CD4-positive, alpha-beta T cell (primary cell): ENCODE measurements around the gene EP300. TPM values are rescaled to one million over a fixed set of nuclear protein-coding genes. Genes with fewer than 3 reads are reported as not detected.

Experiments
- ATAC-seq: fragments of 200-7000 bp; cut with Tn5 transposase; one replicate; pipeline ENCODE4 v1.10.0; 2022; ENCODE audit warnings: mild to moderate bottlenecking; ENCODE audit not compliant: poor library complexity
- CTCF ChIA-PET: fragments of 350-600 bp; sonication (Branson Sonifier 250); formaldehyde crosslinking; loops from one replicate; lab custom pipeline; 2021; ENCODE audit warnings: antibody characterized with exemption, inconsistent platforms; lab: Charles Lee
- POLR2A ChIA-PET: fragments of 350-600 bp; sonication (Branson Sonifier 250); formaldehyde crosslinking; loops from one replicate; lab custom pipeline; 2021; ENCODE audit warnings: antibody characterized with exemption, inconsistent platforms; lab: Charles Lee
- DNase-seq, 14 experiments: peaks; one replicate each; pipeline ENCODE4 v3.0.0-alpha.2; 2013 to 2020; ENCODE audit warnings: mixed read lengths in 2 of 14
- H3K27ac ChIP-seq, 2 donors: one replicate each; pipeline versions ENCODE4 v1.5.1 to v1.7.0; 2013; ENCODE audit warnings: low read length in 2 of 2, low read depth in 1 of 2, mild to moderate bottlenecking in 1 of 2
- H3K27me3 ChIP-seq, 2 experiments: 1 replicate in 1 of 2; 2 replicates in 1 of 2; pipeline versions ENCODE4 v1.6.1 to v1.7.0; 2013; ENCODE audit warnings: low read length in 2 of 2, control low read depth in 1 of 2, mild to moderate bottlenecking in 1 of 2, moderate library complexity in 1 of 2; ENCODE audit not compliant: insufficient read depth in 2 of 2, control insufficient read depth in 1 of 2
- H3K36me3 ChIP-seq: one replicate; pipeline ENCODE4 v1.6.1; 2013; ENCODE audit warnings: low read length, control low read depth; ENCODE audit not compliant: insufficient read depth
- H3K4me1 ChIP-seq: one replicate; pipeline ENCODE4 v1.6.1; 2013; ENCODE audit warnings: low read length, control low read depth; ENCODE audit not compliant: insufficient read depth
- H3K4me3 ChIP-seq: one replicate; pipeline ENCODE4 v1.5.1; 2013; ENCODE audit warnings: mild to moderate bottlenecking, low read length, moderate library complexity
- H3K9me3 ChIP-seq, 2 experiments: 1 replicate in 1 of 2; 2 replicates in 1 of 2; pipeline versions ENCODE4 v1.6.1 to v1.7.0; 2013; ENCODE audit warnings: low read length in 2 of 2, mild to moderate bottlenecking in 2 of 2, control low read depth in 1 of 2, moderate library complexity in 1 of 2; ENCODE audit not compliant: control insufficient read depth in 1 of 2, insufficient read depth in 1 of 2
- H3K27ac Mint-ChIP-seq: one replicate; pipeline ENCODE4 v1.8.0; 2020; ENCODE audit warnings: mixed read lengths
- H3K27me3 Mint-ChIP-seq: one replicate; pipeline ENCODE4 v1.8.0; 2021; ENCODE audit warnings: mixed read lengths
- H3K36me3 Mint-ChIP-seq: one replicate; pipeline ENCODE4 v1.8.0; 2021; ENCODE audit warnings: low read depth, mixed read lengths
- H3K4me1 Mint-ChIP-seq: one replicate; pipeline ENCODE4 v1.8.0; 2021; ENCODE audit warnings: low read depth, mixed read lengths
- H3K4me3 Mint-ChIP-seq: one replicate; pipeline ENCODE4 v1.8.0; 2020; ENCODE audit warnings: mild to moderate bottlenecking, mixed read lengths
- H3K9me3 Mint-ChIP-seq: one replicate; pipeline ENCODE4 v1.8.0; 2020; ENCODE audit warnings: mixed read lengths
- CTCF ChIP-seq: fragments of 200-600 bp; IDR thresholded peaks from one replicate; pipeline ENCODE4 v1.8.0; 2022; ENCODE audit warnings: antibody characterized with exemption, mild to moderate bottlenecking
- intact Hi-C, 2 experiments: fragments of 100-400 bp; cut with DNase I in 1 of 2; cut with micrococcal nuclease in 1 of 2; formaldehyde crosslinking; loops; one replicate each; pipeline versions ENCODE4 v1.15.1 to v1.9.0; 2023 to 2025; cut with DNase I, micrococcal nuclease
- total RNA-seq, 174 experiments: library from RNA in 2 of 174; stranded (reverse) in 2 of 174; gene quantifications; one replicate each; pipeline ENCODE4 v1.2.3 and lab custom pipeline; 2021 to 2026

The EP300 gene
- total RNA-seq, 2 experiments from 2014 or later, result 126 to 134 TPM

DNA sequence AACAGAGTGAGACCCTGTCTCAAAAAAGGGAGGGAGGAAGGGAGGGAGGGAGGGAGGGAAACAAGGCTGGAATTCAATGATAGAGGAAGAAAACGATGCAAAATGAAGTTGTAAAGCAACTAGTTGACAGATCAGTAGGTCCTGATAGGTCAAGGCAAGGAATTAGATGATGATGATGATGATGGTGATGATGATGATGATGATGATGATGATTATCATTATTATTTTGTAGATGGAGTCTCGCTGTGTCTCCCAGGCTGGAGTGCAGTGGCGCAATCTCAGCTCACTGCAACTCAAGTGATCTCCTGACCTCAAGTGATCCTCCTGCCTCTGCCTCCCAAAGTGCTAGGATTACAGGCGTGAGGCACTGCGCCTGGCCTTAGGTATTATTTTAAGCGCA, 101.4 kb downstream of the EP300 start:
- POLR2A ChIA-PET, result no interaction called here
- H3K27ac ChIP-seq, result no peak overlapping the region
- intact Hi-C loops, result loop anchor here in 1 of 2 experiments (10.0 kb wide), 1 partner anchor 431 kb away; the partner anchor contains the start of genes DESI1 and XRCC6
- ATAC-seq (no peak), DNase-seq (no peak)
- no peak for TF ChIP-seq CTCF
- H3K27ac Mint-ChIP-seq, result no peak overlapping the region
- H3K36me3 Mint-ChIP-seq, result no peaks in the 10 kb centered on the region
- H3K9me3 Mint-ChIP-seq, result no peaks in the 10 kb centered on the region
- no peaks in the 10 kb centered on the region for H3K27me3 ChIP-seq
- no peaks in the 10 kb centered on the region for H3K9me3 ChIP-seq
- no peaks in the 10 kb centered on the region for H3K36me3 ChIP-seq
- H3K4me3 ChIP-seq, result no peak overlapping the region
- peak overlapping the region; percentile 12 for H3K4me3 Mint-ChIP-seq
- H3K4me1 ChIP-seq, result peaks cover 19% of the 10 kb centered on the region
- peaks cover 10% of the 10 kb centered on the region for H3K4me1 Mint-ChIP-seq
- CTCF ChIA-PET, result interaction anchor here (2.0 kb wide), 1 partner anchor 44 kb away, joined by 6 read pairs; no protein-coding TSS in a partner anchor
- H3K27me3 Mint-ChIP-seq, result no peaks in the 10 kb centered on the region

DNA sequence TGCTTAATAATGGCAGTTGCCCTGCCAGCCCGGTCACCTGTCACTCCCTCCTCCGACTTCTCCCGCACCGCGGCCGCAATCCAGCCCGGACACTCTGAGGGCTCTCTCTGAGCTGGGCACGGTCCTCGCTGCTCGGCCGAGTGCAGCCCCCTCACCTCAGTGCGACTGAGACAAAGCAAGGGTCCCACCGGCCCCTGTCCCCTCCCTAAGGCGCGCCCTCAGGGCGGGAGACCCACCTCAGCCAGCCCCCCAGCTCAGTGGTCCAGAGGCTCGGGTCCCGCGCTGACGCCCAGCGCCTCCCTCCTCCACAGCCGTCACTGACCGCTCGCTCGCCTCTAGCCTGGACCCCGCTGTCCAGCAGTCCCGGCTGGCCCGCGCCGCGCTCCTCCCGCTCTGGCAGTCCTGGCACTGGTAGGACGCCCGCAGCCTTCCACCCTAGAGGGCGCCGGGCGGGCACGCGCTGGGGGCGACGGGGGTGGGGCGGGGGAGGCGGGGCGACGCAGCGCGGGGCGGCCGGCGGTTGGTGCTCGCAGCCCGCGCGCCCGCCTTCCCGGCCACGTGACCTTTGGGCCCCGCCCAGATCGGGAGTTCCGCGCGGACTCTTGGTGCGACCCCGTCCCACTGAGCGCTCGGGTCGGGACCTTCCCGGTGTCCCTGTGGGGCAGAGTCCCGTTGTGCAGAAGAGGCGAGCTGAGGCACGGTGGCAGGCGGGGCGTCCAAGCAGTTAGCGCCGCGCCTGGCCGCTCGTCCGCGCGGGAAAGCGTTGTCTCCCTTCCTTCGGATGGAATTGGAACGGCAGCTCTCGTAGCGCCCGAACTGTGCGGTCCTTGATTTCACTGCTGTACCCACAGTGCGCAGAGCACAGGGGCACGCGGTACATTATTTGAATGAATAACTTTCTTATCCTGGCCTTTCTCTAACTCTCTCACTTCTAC, 104.9 kb downstream of the EP300 start:
- peak overlapping the region; percentile 92 for H3K4me3 ChIP-seq
- peak; percentile 85 for ATAC-seq
- no peaks in the 10 kb centered on the region for H3K27me3 Mint-ChIP-seq
- TF ChIP-seq CTCF, result no peak
- DNase-seq, result peak; percentile 62 to 93 (median 76)
- H3K9me3 Mint-ChIP-seq, result no peaks in the 10 kb centered on the region
- no peak overlapping the region for H3K27ac ChIP-seq
- peaks cover 14% of the 10 kb centered on the region for H3K4me1 Mint-ChIP-seq
- H3K36me3 Mint-ChIP-seq, result no peaks in the 10 kb centered on the region
- H3K36me3 ChIP-seq, result no peaks in the 10 kb centered on the region
- H3K27ac Mint-ChIP-seq, result peak overlapping the region; percentile 28
- ChIA-PET CTCF (interaction anchor here (0.6 to 2.8 kb wide), 7 partner anchors 40 to 800 kb away, joined by 3 to 18 read pairs (median 4); partner anchors contain the start of gene RBX1), POLR2A (interaction anchor here (1.0 to 2.5 kb wide), 4 partner anchors 41 to 274 kb away, joined by 3 to 10 read pairs (median 4); partner anchors contain the start of genes EP300 and RANGAP1)
- no peaks in the 10 kb centered on the region for H3K27me3 ChIP-seq
- intact Hi-C loops, result loop anchor here (1.0 to 10.0 kb wide), 8 partner anchors 8 to 560 kb away; partner anchors contain the start of genes DESI1 (in 1 of the 2), EP300 (in 1 of the 2), L3MBTL2 (in 1 of the 2) and MRTFA (in 1 of the 2)
- peak overlapping the region; percentile 95 for H3K4me3 Mint-ChIP-seq
- peaks cover 19% of the 10 kb centered on the region for H3K4me1 ChIP-seq
- no peaks in the 10 kb centered on the region for H3K9me3 ChIP-seq

GRCh38 chr22:41198027-41198580, 105.7 kb downstream of the EP300 start:
- no peaks in the 10 kb centered on the region for H3K9me3 Mint-ChIP-seq
- peak in 13 of 14 experiments; percentile 12 to 79 (median 40) for DNase-seq
- H3K27me3 Mint-ChIP-seq, result no peaks in the 10 kb centered on the region
- H3K36me3 Mint-ChIP-seq, result no peaks in the 10 kb centered on the region
- peak; percentile 62 for ATAC-seq
- peak overlapping the region; percentile 92 for H3K4me3 ChIP-seq
- no peaks in the 10 kb centered on the region for H3K9me3 ChIP-seq
- peaks cover 14% of the 10 kb centered on the region for H3K4me1 Mint-ChIP-seq
- peaks cover 19% of the 10 kb centered on the region for H3K4me1 ChIP-seq
- intact Hi-C loops, result loop anchor here in 1 of 2 experiments (5.0 to 10.0 kb wide), 4 partner anchors 106 to 561 kb away; partner anchors contain the start of genes DESI1, EP300, MRTFA and ST13
- no peaks in the 10 kb centered on the region for H3K36me3 ChIP-seq
- H3K27ac ChIP-seq, result no peak overlapping the region
- ChIA-PET CTCF (interaction anchor here (0.5 to 2.8 kb wide), 8 partner anchors 9 to 323 kb away, joined by 3 to 18 read pairs (median 4); partner anchors contain the start of gene RBX1), POLR2A (interaction anchor here (1.0 to 2.5 kb wide), 4 partner anchors 40 to 275 kb away, joined by 3 to 10 read pairs (median 4); partner anchors contain the start of gene RANGAP1)
- H3K27me3 ChIP-seq, result peaks cover 0 to 1% of the 10 kb centered on the region in 2 experiments
- H3K4me3 Mint-ChIP-seq, result peak overlapping the region; percentile 95
- H3K27ac Mint-ChIP-seq, result peak overlapping the region; percentile 28
- TF ChIP-seq CTCF, result no peak
